ENCODE data around the gene TMX2.

TMX2 gene

GRCh38 chr11:57775491-57775890, 63.1 kb downstream of the TMX2 start:
- TF ChIP-seq, protein P1, sequence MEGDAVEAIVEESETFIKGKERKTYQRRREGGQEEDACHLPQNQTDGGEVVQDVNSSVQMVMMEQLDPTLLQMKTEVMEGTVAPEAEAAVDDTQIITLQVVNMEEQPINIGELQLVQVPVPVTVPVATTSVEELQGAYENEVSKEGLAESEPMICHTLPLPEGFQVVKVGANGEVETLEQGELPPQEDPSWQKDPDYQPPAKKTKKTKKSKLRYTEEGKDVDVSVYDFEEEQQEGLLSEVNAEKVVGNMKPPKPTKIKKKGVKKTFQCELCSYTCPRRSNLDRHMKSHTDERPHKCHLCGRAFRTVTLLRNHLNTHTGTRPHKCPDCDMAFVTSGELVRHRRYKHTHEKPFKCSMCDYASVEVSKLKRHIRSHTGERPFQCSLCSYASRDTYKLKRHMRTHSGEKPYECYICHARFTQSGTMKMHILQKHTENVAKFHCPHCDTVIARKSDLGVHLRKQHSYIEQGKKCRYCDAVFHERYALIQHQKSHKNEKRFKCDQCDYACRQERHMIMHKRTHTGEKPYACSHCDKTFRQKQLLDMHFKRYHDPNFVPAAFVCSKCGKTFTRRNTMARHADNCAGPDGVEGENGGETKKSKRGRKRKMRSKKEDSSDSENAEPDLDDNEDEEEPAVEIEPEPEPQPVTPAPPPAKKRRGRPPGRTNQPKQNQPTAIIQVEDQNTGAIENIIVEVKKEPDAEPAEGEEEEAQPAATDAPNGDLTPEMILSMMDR (conservative IDR thresholded peaks at IDR 0.05; ENCODE audit: low read length) = no peak
- H3K4me3 ChIP-seq (ENCODE audit: low read length) = no peak overlapping the region
- DNase-seq (ENCODE audit: low read depth) = no peak

DNA sequence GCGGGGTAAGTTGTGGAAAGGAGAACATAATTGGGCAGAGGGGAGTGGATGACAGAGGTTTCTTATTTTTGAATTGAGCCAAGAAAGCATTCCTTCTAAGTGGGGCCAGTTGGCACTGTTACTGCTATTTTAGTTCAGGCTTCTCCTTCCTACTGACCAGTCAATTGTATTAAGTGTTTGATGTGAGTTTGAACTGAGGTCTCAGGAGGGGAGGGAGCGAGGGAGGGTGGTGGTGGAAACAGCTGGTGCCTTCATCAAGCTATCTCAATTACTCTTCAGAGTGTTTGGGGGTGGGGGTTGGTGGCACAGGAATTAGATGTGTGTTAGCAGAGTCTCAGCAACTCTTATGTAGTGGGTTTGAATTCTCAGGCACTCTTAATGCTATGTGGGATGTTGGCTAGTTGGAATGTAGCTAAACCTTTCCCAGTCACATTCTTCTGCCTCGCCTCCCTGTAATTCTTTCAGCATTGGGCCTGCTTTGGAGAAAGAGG, 63.7 kb downstream of the TMX2 start:
- DNase-seq (ENCODE audit: low read depth) = peak; percentile 97
- TF ChIP-seq, protein P1 (conservative IDR thresholded peaks at IDR 0.05; ENCODE audit: low read length) = no peak
- H3K4me3 ChIP-seq (ENCODE audit: low read length) = no peak overlapping the region; the same call in 1 of the 2 replicates

DNA sequence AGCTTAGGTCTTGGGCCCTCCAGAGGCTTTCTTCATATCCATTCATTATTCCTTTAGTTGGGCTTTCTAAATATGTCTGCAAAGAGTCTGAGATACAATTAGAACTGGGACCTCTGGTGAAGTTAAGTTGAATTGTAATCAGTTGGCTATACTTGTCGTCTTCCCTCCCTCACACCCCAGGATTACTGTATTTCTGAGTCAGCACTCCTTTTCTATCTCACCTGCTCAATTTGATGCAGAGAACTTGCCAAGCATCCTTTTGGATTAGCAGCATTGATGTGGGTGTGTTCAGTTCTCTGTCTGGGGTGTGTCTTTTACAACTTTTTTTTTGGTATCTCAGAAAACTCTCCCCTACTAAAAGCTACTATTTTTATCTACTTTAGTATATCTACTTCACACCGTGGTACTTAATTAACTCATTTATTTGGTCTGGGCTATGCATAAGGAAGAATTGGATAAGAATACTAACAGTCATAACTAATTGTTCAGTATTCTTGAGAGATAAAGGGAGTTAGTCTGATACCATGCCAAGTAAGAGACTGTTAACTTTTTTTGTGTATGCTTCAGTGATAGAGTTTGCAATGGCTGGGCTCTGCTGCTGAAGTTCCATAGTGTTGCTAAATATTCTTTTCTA, 64.3 kb downstream of the TMX2 start:
- TF ChIP-seq, protein P1 (conservative IDR thresholded peaks at IDR 0.05; ENCODE audit: low read length) = no peak
- H3K4me3 ChIP-seq (ENCODE audit: low read length) = no peak overlapping the region
- no peak for DNase-seq (ENCODE audit: low read depth)

DNA sequence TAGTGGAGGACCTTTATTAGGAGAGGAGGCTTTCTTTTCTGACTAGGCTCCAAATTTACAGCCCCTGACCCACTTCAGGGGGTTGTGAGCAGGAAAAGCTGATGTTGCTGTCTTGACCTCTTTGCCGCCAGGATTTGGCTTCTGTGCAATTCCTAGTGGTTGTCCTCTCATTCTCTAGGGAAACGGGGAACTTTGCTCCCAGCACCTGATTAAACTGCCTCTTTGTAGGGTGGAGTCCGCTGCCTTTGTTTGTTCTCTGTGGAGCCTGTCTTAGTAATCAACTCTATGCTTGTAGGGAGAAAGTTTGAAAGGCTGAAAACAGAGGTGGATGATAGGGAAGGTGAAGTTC, 65.5 kb downstream of the TMX2 start:
- TF ChIP-seq, protein P1 (conservative IDR thresholded peaks at IDR 0.05; ENCODE audit: low read length) = no peak
- H3K4me3 ChIP-seq (ENCODE audit: low read length) = peak overlapping the region; percentile 30
- DNase-seq (ENCODE audit: low read depth) = no peak

DNA sequence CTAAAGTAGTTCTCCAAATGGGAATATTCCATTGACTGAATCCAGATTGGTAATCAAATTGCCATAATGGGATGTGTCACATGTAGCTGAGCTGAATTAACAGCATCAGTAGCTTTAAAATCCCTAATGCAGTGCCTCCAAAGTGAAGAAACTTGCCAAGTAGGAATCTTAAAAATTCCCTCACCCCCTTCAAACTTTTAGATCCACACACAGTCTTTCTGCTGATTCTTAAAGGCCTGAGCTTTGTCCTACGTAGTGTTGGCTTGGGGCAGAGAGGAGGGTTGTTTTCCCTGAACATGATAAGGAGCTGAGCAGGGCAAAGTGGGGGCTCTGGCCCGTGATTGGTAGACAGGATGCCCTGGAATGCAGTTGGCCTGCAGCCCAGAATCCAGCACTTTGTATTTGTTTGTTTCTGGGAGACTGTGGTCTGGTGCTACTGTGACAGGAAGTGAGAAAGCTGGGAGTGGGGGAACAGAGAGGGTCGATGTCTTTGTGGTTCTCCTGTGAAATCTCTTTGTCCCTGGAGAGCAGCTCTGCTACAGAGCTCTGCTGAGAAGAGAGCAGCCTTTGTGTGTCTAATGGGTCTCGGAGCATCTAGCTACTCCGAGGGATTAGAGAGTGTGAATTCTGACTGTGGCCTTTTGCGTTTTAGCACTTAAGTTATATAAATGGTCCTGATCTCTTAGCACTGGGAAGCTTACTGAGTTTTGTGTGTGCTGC, 66.1 kb downstream of the TMX2 start:
- TF ChIP-seq, protein P1 (conservative IDR thresholded peaks at IDR 0.05; ENCODE audit: low read length) = no peak
- peak; percentile 99 for DNase-seq (ENCODE audit: low read depth)
- H3K4me3 ChIP-seq (ENCODE audit: low read length) = peak overlapping the region; percentile 30

GRCh38 chr11:57779276-57779675, 66.9 kb downstream of the TMX2 start:
- peak; percentile 88 for DNase-seq (ENCODE audit: low read depth)
- TF ChIP-seq, protein P1 (conservative IDR thresholded peaks at IDR 0.05; ENCODE audit: low read length) = peak; percentile 40
- no peak overlapping the region for H3K4me3 ChIP-seq (ENCODE audit: low read length)

- DNase-seq (ENCODE audit: low read depth) = no peak
- TF ChIP-seq, protein P1 (conservative IDR thresholded peaks at IDR 0.05; ENCODE audit: low read length) = no peak
- H3K4me3 ChIP-seq (ENCODE audit: low read length) = no peak overlapping the region
These were observed 69.1 kb downstream of the TMX2 start for GRCh38 chr11:57781529-57781943.

All from AG10803 (cell line).